Lung (tissue), 12 donors: ENCODE measurements around the gene FZR1. TPM values are rescaled to one million over a fixed set of nuclear protein-coding genes. Genes with fewer than 3 reads are reported as not detected.

Experiments used
- ATAC-seq: fragments of 200-7000 bp; cut with Tn5 transposase; one replicate; pipeline ENCODE4 v1.9.1; 2020; ENCODE audit warnings: moderate number of reproducible peaks; ENCODE audit not compliant: insufficient read depth, low FRiP score
- DNase-seq, 3 donors: peaks; one replicate each; pipeline ENCODE4 v3.0.0-alpha.2; 2013 to 2017
- H3K27ac ChIP-seq, 2 donors: one replicate each; pipeline ENCODE4 v1.5.1; 2013; ENCODE audit warnings: mild to moderate bottlenecking in 2 of 2, moderate library complexity in 2 of 2, control low read depth in 1 of 2, inconsistent platforms in 1 of 2, low read depth in 1 of 2, low read length in 1 of 2
- H3K27me3 ChIP-seq, 3 donors: one replicate each; pipeline ENCODE4 v1.5.1; 2013; ENCODE audit warnings: low read length in 2 of 3; ENCODE audit not compliant: control insufficient read depth in 3 of 3, insufficient read depth in 3 of 3
- H3K36me3 ChIP-seq, 4 donors: one replicate each; pipeline ENCODE4 v1.5.1; 2013; ENCODE audit warnings: low read length in 4 of 4, mild to moderate bottlenecking in 1 of 4, moderate library complexity in 1 of 4; ENCODE audit not compliant: control insufficient read depth in 4 of 4, insufficient read depth in 4 of 4
- H3K4me1 ChIP-seq, 5 donors: one replicate each; pipeline ENCODE4 v1.5.1; 2013; ENCODE audit warnings: low read length in 5 of 5, mild to moderate bottlenecking in 2 of 5, moderate library complexity in 1 of 5; ENCODE audit not compliant: control insufficient read depth in 5 of 5, insufficient read depth in 5 of 5
- H3K4me3 ChIP-seq: one replicate; pipeline ENCODE4 v1.5.1; 2013; ENCODE audit warnings: mild to moderate bottlenecking, control low read depth, moderate library complexity
- H3K9ac ChIP-seq, 2 donors: one replicate each; pipeline ENCODE4 v1.5.1; 2013; ENCODE audit warnings: low read length in 2 of 2, control low read depth in 1 of 2; ENCODE audit not compliant: insufficient read depth in 1 of 2
- H3K9me3 ChIP-seq, 4 donors: one replicate each; pipeline ENCODE4 v1.5.1; 2013; ENCODE audit warnings: low read length in 3 of 4, mild to moderate bottlenecking in 1 of 4, moderate library complexity in 1 of 4; ENCODE audit not compliant: control insufficient read depth in 4 of 4, insufficient read depth in 3 of 4
- WGBS, 2 donors: extraction: QIAGEN DNeasy Blood & Tissue Kit; methylation state at CpG; one replicate each; pipeline ENCODE4 v1.1.7; 2013; 5-methylcytosine and 5-hydroxymethylcytosine counted together
- polyA plus RNA-seq, 2 donors: library from polyadenylated mRNA; stranded (reverse); fragments of 200-250 nt; gene quantifications; one replicate each; pipeline ENCODE4 v1.2.1, GENCODE V29; 2013
- total RNA-seq, 2 donors: library from RNA; depleted of rRNA in 1 of 2; stranded (reverse); fragments of >200 nt in 1 of 2; gene quantifications; one replicate each; pipeline ENCODE4 v1.2.1, GENCODE V29; 2014 to 2021
- TF ChIP-seq, protein P1 (sequence below): IDR thresholded peaks from 2 replicates; pipeline ENCODE4 v1.5.1; 2012; ENCODE audit warnings: mild to moderate bottlenecking; ENCODE audit errors: control extremely low read depth, extremely low read depth
- donor health status: control.
- donor health status: control.
- donor health status: Bipolar disorder and iron deficiency.
- donor health status: healthy.
- donor health status: DM: yes; HTN: yes; CAD: no.

The FZR1 gene
- total and polyA plus RNA-seq, 4 donors, result 20.0 to 45.8 (median 28.3) TPM

DNA sequence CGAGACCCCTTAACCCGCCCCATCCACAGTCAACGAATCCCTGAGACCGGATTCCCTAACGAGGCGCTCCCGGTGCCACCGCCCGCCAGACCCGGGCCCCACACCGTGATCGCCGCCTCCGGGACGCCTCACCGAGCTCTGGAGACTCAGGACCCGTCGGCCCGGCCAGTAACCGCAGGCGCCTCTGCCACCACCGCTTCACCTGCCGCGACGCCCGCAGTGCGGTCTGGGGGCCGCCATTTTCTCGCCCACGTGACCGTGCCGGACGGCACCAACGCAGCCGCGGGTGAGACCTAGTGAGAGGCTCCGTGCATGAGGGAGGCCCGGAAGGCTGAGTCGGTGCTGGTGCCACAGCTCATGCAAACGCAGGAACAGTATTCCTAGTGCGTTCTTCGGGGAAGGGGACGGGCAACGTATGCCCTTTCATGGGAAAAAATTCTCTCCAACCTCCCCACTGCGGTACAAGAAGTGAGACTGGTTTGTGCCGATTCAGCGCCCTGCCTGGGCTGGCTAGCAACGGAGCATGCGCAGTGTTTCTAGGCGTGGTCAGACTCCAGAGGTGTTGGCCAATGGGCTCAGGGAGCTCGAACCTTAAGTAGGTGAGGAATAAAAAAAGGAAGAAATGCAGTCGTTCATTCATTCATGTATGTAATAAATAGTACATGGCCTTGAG lies 5.5 kb upstream of the FZR1 start, which contains the start of gene DOHH:
Gene DOHH, minus strand, starts transcription at position 246 of the 673 bp plus-strand sequence. CDS start 3,860 bp downstream, outside the sequence.
- Histone ChIP-seq H3K27ac (peak within 1 kb of the TSS; percentile 71 to 92), H3K9me3 (peaks cover 0 to 3% (median 0%) of the 10 kb centered on the region in 4 donors), H3K9ac (peak within 1 kb of the TSS; percentile 92 to 99), H3K4me1 (peaks cover 0 to 13% (median 4%) of the 10 kb centered on the region in 5 donors), H3K36me3 (peaks cover 0 to 12% (median 8%) of the 10 kb centered on the region in 4 donors), H3K4me3 (peak within 1 kb of the TSS; percentile 74), H3K27me3 (no peaks in the 10 kb centered on the region)
- ATAC-seq (peak; percentile 88), DNase-seq (peak; percentile 98 to 99 (median 98))
- TF ChIP-seq, protein P1, sequence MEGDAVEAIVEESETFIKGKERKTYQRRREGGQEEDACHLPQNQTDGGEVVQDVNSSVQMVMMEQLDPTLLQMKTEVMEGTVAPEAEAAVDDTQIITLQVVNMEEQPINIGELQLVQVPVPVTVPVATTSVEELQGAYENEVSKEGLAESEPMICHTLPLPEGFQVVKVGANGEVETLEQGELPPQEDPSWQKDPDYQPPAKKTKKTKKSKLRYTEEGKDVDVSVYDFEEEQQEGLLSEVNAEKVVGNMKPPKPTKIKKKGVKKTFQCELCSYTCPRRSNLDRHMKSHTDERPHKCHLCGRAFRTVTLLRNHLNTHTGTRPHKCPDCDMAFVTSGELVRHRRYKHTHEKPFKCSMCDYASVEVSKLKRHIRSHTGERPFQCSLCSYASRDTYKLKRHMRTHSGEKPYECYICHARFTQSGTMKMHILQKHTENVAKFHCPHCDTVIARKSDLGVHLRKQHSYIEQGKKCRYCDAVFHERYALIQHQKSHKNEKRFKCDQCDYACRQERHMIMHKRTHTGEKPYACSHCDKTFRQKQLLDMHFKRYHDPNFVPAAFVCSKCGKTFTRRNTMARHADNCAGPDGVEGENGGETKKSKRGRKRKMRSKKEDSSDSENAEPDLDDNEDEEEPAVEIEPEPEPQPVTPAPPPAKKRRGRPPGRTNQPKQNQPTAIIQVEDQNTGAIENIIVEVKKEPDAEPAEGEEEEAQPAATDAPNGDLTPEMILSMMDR, result no peak
- WGBS, 2 donors, result 0 to 1% methylated on average over 47 to 52 of the region's 52 CpGs

DNA sequence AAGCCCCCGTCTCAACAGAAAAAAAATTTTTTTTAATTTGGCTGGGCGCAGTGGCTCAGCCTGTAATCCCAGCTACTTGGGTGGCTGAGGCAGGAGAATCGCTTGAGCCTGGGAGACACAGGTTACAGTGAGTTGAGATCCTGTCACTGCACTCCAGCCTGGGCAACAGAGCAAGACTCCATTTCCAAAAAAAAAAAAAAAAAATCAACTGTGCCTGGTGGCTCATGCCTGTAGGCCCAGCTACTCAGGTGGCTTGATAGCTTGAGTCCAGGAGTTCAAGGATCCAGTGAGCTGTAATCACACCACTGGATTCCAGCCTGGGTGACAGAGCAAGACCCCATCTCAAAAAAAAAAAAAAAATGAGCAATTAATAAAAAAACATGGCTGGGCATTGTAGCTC lies 4.3 kb upstream of the FZR1 start:
- Histone ChIP-seq H3K9me3 (peaks cover 0 to 1% (median 0%) of the 10 kb centered on the region in 4 donors), H3K4me3 (no peak overlapping the region), H3K9ac (no peak overlapping the region), H3K4me1 (peaks cover 0 to 15% (median 4%) of the 10 kb centered on the region in 5 donors), H3K27ac (no peak overlapping the region), H3K27me3 (no peaks in the 10 kb centered on the region), H3K36me3 (peaks cover 0 to 5% (median under 1%) of the 10 kb centered on the region in 4 donors)
- ATAC-seq (no peak), DNase-seq (no peak)
- TF ChIP-seq, protein P1, result no peak
- 89 to 97% methylated on average over 3 of the region's 3 CpGs for WGBS, 2 donors

DNA sequence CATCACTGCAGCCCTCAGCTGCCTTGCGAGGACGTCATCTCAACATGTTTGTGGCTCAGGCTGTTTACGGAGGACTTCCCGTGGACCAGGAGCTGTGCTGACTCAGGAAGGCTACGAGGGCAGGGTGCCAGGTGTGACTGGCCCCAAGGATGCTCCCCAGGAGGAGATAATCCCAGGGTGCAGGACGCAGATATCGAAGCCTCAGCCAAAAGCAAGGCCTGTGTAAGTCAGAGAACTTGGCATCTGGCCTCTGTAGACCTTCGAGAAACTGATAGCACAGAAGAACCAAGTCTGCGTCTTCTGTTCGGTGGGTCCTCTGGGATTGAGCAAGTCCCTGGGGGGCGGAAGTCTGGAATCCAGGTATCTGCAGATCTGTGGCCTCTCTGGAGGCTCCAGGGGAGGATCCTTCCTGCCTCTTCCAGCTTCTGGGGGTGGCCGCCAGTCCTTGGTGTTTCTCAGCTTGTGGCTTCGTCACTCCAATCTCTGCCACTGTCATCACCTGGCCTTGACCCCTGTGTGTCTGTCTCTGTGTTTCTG lies 3.0 kb upstream of the FZR1 start:
- WGBS, 2 donors, result 78 to 80% methylated on average over 13 of the region's 13 CpGs
- ATAC-seq (no peak), DNase-seq (no peak)
- Histone ChIP-seq H3K4me1 (peaks cover 3 to 23% (median 9%) of the 10 kb centered on the region in 5 donors), H3K27me3 (no peaks in the 10 kb centered on the region), H3K9me3 (no peaks in the 10 kb centered on the region), H3K9ac (no peak overlapping the region), H3K36me3 (no peaks in the 10 kb centered on the region), H3K27ac (no peak overlapping the region), H3K4me3 (no peak overlapping the region)
- TF ChIP-seq, protein P1, result no peak
